Measurements from ENCODE around the gene RFX3.

Gene RFX3

DNA sequence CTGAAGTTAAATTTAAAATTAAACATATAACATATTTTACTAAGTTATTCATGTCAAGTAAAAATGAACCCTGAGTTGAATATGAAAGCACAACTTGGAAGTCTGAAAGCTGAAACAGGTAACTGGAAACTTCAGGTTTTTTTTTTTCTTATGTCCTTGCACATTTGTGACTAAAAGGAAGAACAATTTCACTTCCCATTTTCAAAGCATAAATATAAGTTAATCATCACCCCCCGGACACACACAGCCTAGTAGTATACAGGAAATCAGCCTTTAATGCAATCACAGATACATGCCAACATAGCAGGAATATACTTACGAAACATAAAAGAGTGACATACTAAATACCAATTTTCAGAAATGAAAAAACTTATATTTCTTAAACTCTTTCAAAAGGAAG is 225.9 kb downstream of the RFX3 start:
- H3K27me3 ChIP-seq (ENCODE audit: control insufficient read depth, insufficient read depth, low read length) = no peaks in the 10 kb centered on the region
- H3K27ac ChIP-seq = no peak overlapping the region
- no peak overlapping the region for H3K4me3 ChIP-seq (ENCODE audit: low read depth, low read length)
- H3K4me2 ChIP-seq (ENCODE audit: low read length) = no peak overlapping the region
- no peaks in the 10 kb centered on the region for H3K4me1 ChIP-seq
- TF ChIP-seq, protein P1, sequence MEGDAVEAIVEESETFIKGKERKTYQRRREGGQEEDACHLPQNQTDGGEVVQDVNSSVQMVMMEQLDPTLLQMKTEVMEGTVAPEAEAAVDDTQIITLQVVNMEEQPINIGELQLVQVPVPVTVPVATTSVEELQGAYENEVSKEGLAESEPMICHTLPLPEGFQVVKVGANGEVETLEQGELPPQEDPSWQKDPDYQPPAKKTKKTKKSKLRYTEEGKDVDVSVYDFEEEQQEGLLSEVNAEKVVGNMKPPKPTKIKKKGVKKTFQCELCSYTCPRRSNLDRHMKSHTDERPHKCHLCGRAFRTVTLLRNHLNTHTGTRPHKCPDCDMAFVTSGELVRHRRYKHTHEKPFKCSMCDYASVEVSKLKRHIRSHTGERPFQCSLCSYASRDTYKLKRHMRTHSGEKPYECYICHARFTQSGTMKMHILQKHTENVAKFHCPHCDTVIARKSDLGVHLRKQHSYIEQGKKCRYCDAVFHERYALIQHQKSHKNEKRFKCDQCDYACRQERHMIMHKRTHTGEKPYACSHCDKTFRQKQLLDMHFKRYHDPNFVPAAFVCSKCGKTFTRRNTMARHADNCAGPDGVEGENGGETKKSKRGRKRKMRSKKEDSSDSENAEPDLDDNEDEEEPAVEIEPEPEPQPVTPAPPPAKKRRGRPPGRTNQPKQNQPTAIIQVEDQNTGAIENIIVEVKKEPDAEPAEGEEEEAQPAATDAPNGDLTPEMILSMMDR (IDR thresholded peaks at IDR 0.05) = no peak
- no peaks in the 10 kb centered on the region for H3K9me3 ChIP-seq (ENCODE audit: control insufficient read depth, low read length)
- H3K79me2 ChIP-seq = no peaks in the 10 kb centered on the region
- no peak overlapping the region for H2AFZ ChIP-seq
- H3K36me3 ChIP-seq (ENCODE audit: control insufficient read depth, insufficient read depth, low read length) = no peaks in the 10 kb centered on the region
- H3K9ac ChIP-seq = no peak overlapping the region

- Histone ChIP-seq H3K4me1 (no peaks in the 10 kb centered on the region), H3K4me3 (ENCODE audit: low read depth, low read length) (no peak overlapping the region), H3K27ac (no peak overlapping the region), H3K79me2 (no peaks in the 10 kb centered on the region), H3K9me3 (ENCODE audit: control insufficient read depth, low read length) (no peaks in the 10 kb centered on the region), H3K4me2 (ENCODE audit: low read length) (no peak overlapping the region), H3K9ac (no peak overlapping the region), H3K36me3 (ENCODE audit: control insufficient read depth, insufficient read depth, low read length) (no peaks in the 10 kb centered on the region), H2AFZ (no peak overlapping the region), H3K27me3 (ENCODE audit: control insufficient read depth, insufficient read depth, low read length) (no peaks in the 10 kb centered on the region)
- TF ChIP-seq, protein P1 (IDR thresholded peaks at IDR 0.05) = no peak
Observed at GRCh38 chr9:3296536-3296935, 229.3 kb downstream of the RFX3 start.

DNA sequence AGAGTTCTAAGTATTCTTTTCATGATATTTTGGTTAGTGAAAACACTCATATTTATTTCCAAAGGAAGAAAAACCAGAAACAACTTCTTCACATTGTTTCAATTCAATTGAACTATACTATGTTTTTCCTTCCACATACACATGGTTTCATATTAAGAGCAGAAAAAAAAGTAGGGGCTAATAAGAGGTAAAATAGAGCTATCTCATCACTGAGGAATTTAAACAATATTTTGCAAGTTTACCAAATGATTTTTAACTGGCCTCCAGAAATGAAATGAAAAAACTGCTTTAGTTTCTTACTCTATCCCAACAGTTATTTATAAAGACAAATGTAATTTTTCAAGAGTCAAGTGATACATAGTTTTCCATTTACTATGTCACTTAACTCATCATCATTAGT is 233.5 kb downstream of the RFX3 start:
- H3K27ac ChIP-seq = no peak overlapping the region
- H3K36me3 ChIP-seq (ENCODE audit: control insufficient read depth, insufficient read depth, low read length) = no peaks in the 10 kb centered on the region
- H2AFZ ChIP-seq = no peak overlapping the region
- H3K9me3 ChIP-seq (ENCODE audit: control insufficient read depth, low read length) = no peaks in the 10 kb centered on the region
- H3K79me2 ChIP-seq = no peaks in the 10 kb centered on the region
- H3K4me3 ChIP-seq (ENCODE audit: low read depth, low read length) = no peak overlapping the region
- no peaks in the 10 kb centered on the region for H3K4me1 ChIP-seq
- TF ChIP-seq, protein P1 (IDR thresholded peaks at IDR 0.05) = no peak
- no peaks in the 10 kb centered on the region for H3K27me3 ChIP-seq (ENCODE audit: control insufficient read depth, insufficient read depth, low read length)
- H3K4me2 ChIP-seq (ENCODE audit: low read length) = no peak overlapping the region
- no peak overlapping the region for H3K9ac ChIP-seq

- no peak overlapping the region for H3K9ac ChIP-seq
- H3K27ac ChIP-seq = no peak overlapping the region
- H2AFZ ChIP-seq = no peak overlapping the region
- TF ChIP-seq, protein P1 (IDR thresholded peaks at IDR 0.05) = no peak
- H3K36me3 ChIP-seq (ENCODE audit: control insufficient read depth, insufficient read depth, low read length) = no peaks in the 10 kb centered on the region
- no peaks in the 10 kb centered on the region for H3K27me3 ChIP-seq (ENCODE audit: control insufficient read depth, insufficient read depth, low read length)
- no peaks in the 10 kb centered on the region for H3K4me1 ChIP-seq
- no peaks in the 10 kb centered on the region for H3K79me2 ChIP-seq
- no peak overlapping the region for H3K4me3 ChIP-seq (ENCODE audit: low read depth, low read length)
- H3K9me3 ChIP-seq (ENCODE audit: control insufficient read depth, low read length) = no peaks in the 10 kb centered on the region
- H3K4me2 ChIP-seq (ENCODE audit: low read length) = no peak overlapping the region
Observed at GRCh38 chr9:3290231-3290840, 235.5 kb downstream of the RFX3 start.

- no peak overlapping the region for H2AFZ ChIP-seq
Observed at GRCh38 chr9:3288686-3289085, 237.1 kb downstream of the RFX3 start.

More at GRCh38 chr9:3288686-3289085, 237.1 kb downstream of the RFX3 start:
- Histone ChIP-seq H3K9ac (no peak overlapping the region), H3K36me3 (ENCODE audit: control insufficient read depth, insufficient read depth, low read length) (no peaks in the 10 kb centered on the region), H3K9me3 (ENCODE audit: control insufficient read depth, low read length) (no peaks in the 10 kb centered on the region), H3K4me3 (ENCODE audit: low read depth, low read length) (no peak overlapping the region), H3K4me1 (no peaks in the 10 kb centered on the region), H3K27me3 (ENCODE audit: control insufficient read depth, insufficient read depth, low read length) (no peaks in the 10 kb centered on the region), H3K4me2 (ENCODE audit: low read length) (no peak overlapping the region), H3K27ac (no peak overlapping the region), H3K79me2 (no peaks in the 10 kb centered on the region)
- TF ChIP-seq, protein P1 (IDR thresholded peaks at IDR 0.05) = no peak
